Measurements from ENCODE around the gene PLA2G4A.

The PLA2G4A gene

DNA sequence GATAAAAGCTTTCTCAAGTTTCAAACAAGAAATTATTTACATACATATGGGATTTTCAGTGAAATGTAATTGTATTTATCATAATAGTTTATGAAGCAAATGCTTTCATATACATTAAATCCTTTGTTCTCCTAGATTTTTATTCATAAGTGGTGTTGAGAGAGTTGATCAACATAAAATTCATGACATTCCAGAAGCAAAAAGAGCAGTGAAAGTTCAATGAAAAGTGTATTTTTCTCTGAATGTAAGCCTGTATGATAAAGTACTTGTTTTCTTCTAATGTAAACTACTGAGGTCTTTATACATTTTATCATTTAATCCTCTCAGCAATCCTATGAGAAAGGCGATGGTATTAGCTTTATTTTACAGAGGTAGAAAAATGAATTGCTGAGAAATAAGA is 146.5 kb downstream of the PLA2G4A start:
- DNase-seq (ENCODE audit: low read depth, low spot score) = no peak

GRCh38 chr1:186976700-186977099 is 148.0 kb downstream of the PLA2G4A start:
- DNase-seq (ENCODE audit: low read depth, low spot score) = no peak

DNA sequence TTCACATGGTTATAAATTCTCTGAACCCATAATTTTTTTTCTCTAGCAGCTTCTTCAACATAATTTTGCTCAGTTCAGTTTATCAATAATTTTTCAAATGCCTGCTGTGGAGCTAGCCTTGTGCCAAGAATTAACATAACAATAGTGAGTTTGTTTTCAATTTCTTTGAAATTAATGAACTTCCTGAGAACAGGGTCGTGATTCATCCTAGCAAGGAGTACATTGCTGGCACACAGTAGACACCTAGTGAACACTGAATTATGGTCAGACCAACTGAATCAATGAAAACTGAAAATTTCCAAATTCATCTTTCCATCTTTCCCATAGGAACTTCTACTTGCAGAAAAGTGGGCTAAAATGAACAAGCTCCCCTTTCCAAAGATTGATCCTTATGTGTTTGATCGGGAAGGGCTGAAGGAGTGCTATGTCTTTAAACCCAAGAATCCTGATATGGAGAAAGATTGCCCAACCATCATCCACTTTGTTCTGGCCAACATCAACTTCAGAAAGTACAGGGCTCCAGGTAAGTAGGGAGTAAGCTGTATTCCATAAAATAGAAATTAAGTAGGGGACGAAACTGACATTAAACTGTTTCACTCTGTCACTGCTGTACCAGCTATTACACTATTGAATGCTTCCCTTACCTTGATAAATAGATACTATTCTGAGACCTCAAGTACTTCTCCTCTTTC is 148.7 kb downstream of the PLA2G4A start:
- no peak for DNase-seq (ENCODE audit: low read depth, low spot score)

- DNase-seq (ENCODE audit: low read depth, low spot score) = no peak
Measured at GRCh38 chr1:186978596-186979556, 150.1 kb downstream of the PLA2G4A start.

- no peak for DNase-seq (ENCODE audit: low read depth, low spot score)
Measured at GRCh38 chr1:186980400-186980799, 151.7 kb downstream of the PLA2G4A start.

- no peak for DNase-seq (ENCODE audit: low read depth, low spot score)
Measured at GRCh38 chr1:186982116-186982515, 153.4 kb downstream of the PLA2G4A start.

DNA sequence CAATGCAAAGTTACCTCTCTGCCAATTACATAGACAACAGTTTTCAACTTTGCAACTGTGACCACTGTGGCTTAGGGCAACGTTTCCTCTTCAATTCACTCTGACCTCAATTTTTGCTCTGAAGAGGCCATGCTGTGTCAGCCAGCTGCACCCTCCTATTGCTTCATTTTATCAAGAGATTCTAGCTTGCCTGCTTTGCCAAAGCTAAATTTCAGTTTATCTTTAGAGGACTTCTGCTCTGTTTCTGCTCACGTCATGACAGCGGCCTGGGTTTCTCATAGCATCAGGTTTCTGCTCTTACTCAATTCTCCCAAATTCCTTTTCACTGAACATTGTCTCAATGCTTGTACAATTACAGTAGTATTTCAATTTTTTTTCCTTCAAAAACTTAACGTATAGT is 154.6 kb downstream of the PLA2G4A start:
- DNase-seq (ENCODE audit: low read depth, low spot score) = no peak

GRCh38 chr1:186984959-186985358 is 156.2 kb downstream of the PLA2G4A start:
- no peak for DNase-seq (ENCODE audit: low read depth, low spot score)

GRCh38 chr1:186985889-186986491 is 157.2 kb downstream of the PLA2G4A start:
- no peak for DNase-seq (ENCODE audit: low read depth, low spot score)

- no peak for DNase-seq (ENCODE audit: low read depth, low spot score)
Measured at GRCh38 chr1:186987065-186987464, 158.3 kb downstream of the PLA2G4A start.

DNA sequence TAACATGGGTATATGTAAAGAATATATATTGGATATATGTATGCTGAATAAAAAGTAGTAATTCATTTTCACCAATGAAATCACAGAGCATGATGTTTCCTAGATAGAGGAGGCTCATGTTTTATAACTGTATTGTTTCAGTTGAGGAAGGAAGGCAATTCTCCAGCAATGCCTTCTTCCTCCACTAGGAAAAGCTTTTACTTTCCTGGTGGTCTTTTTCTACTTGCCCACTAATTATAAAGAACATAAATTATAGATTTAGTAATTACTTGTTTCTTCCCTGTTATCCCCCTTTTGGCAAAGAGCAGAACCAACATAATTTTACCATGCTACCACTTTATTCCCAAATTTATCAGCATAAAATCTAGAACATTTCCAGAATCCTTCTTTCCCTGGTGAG is 159.0 kb downstream of the PLA2G4A start:
- no peak for DNase-seq (ENCODE audit: low read depth, low spot score)

- DNase-seq (ENCODE audit: low read depth, low spot score) = no peak
Measured at GRCh38 chr1:186993996-186994395, 165.2 kb downstream of the PLA2G4A start.

DNA sequence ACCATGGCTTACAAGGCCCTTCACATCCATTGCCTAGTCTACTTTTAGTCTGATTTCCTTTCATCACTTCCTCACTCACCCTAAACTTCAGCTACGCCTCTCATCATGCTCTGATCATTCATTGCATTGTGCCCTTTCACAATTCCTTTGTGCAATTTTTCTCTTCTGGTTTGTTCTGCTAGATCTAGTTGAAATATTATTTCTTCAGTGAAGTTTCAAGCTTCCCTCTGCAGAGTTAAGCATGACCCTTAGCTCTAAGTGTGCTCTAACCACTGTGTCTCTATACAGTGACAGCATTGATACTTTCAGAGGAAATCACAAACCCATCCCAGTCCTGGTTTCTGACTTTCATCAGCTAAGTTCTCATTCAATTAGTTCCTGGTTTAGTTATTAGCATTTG is 166.1 kb downstream of the PLA2G4A start:
- no peak for DNase-seq (ENCODE audit: low read depth, low spot score)

- DNase-seq (ENCODE audit: low read depth, low spot score) = no peak
Measured at GRCh38 chr1:186996816-186997215, 168.1 kb downstream of the PLA2G4A start.

GRCh38 chr1:186997877-186998276 is 169.1 kb downstream of the PLA2G4A start:
- DNase-seq (ENCODE audit: low read depth, low spot score) = no peak

GRCh38 chr1:186999506-186999905 is 170.8 kb downstream of the PLA2G4A start:
- DNase-seq (ENCODE audit: low read depth, low spot score) = no peak

DNA sequence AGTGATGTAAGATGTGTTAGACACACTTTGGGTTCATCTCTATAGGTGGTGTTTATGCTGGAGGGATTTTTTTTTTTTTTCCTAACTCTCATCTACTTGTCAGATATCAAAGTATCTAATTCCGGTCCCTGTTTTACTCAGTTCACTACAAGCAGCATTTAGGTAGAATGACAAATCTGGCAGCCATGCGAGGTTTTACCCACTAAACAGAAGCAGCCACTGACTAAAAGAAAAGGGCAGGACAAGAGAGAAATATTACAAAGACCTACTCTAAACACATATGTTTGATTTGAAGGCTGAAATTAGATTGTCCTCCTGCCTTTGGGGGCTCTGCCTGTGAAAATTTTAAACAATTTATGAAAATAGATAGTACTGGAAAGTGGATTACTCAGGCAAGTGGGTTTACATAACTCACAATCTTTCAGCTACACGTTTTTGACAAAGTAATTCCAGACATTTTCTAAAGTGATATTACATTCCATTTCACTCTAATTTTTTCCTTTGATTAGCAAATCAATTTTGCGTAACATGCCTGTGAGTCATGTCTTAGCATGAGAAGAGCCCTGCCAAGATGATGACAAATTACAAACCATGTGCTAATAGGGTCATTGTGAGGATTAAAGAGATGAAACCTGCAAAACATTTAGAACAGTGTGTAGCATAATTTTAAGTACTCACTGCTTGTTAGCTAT is 172.6 kb downstream of the PLA2G4A start:
- no peak for DNase-seq (ENCODE audit: low read depth, low spot score)

- DNase-seq (ENCODE audit: low read depth, low spot score) = no peak
Measured at GRCh38 chr1:187003353-187003752, 174.6 kb downstream of the PLA2G4A start.

DNA sequence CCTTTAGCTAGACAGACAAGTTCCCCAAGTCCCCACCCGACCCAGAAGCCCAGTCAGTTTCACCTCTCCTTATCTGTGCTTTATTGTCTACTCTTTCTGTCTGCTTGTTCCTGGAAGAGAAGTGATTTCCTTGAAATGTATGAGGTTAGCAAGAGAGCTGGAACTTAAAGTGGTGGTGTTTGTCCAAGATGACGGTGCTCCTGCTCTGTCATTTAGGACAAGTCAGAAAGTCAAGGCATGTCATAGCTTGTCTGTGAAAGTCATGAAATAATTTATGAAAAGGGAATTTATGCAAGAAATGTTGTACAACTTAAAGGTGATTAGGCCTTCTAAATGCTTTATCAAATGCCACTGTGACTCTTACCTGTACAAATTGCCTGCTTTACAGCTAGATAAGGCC is 178.1 kb downstream of the PLA2G4A start:
- DNase-seq (ENCODE audit: low read depth, low spot score) = no peak

DNA sequence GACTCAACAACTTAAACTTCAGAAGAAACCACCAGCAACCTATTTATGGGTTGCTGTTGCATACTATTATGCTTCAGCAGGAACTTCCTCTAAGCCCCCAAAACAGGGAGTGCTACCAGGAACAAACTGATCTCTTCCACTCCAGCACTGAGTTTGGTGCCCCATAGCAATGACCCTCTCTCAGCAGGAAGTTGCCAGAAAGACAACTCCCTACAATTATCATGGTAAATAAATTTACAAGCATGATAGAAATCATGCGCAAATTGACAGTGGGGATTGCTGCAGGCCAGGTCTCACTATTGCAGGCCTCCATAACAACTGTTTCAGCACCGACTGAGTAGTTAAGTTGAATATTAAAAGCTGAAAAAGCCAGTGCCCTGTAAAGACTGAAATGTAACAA is 180.6 kb downstream of the PLA2G4A start:
- no peak for DNase-seq (ENCODE audit: low read depth, low spot score)

GRCh38 chr1:187010571-187011309 is 182.0 kb downstream of the PLA2G4A start:
- no peak for DNase-seq (ENCODE audit: low read depth, low spot score)

Data from activated CD4-positive, CD25-positive, alpha-beta regulatory T cell treated with anti-CD3 and anti-CD28 coated beads, Interleukin-2, amount 50 U/mL, for 16 hours (primary cell).